Measurements from ENCODE around the gene CKAP5. TPM values are rescaled to one million over a fixed set of nuclear protein-coding genes. Genes with fewer than 3 reads are reported as not detected.
A peak's percentile ranks its signal among the peaks of the same experiment; 100 is the strongest.

Gene CKAP5
- total RNA-seq = 10 to 100 TPM; 55.1 to 66.8 (median 65.0) TPM
- 20.6 TPM for polyA plus RNA-seq
- long read RNA-seq, donor 1, full-length matches to known transcripts = 2 of 28 reads
- long read RNA-seq, donor 1, partial matches to known transcripts = 23 of 28 reads
- long read RNA-seq, donor 1, other reads (novel, unspliced or antisense) = 3 of 28 reads
- long read RNA-seq, donor 2, full-length matches to known transcripts = 10 of 20 reads
- long read RNA-seq, donor 2, partial matches to known transcripts = 8 of 20 reads
- long read RNA-seq, donor 2, other reads (novel, unspliced or antisense) = 2 of 20 reads
- long read RNA-seq, donor 3, full-length matches to known transcripts = 8 of 63 reads
- long read RNA-seq, donor 3, partial matches to known transcripts = 49 of 63 reads
- long read RNA-seq, donor 3, other reads (novel, unspliced or antisense) = 6 of 63 reads
- long read RNA-seq, donor 4, full-length matches to known transcripts = 9 of 22 reads
- long read RNA-seq, donor 4, partial matches to known transcripts = 8 of 22 reads
- long read RNA-seq, donor 4, other reads (novel, unspliced or antisense) = 5 of 22 reads

DNA sequence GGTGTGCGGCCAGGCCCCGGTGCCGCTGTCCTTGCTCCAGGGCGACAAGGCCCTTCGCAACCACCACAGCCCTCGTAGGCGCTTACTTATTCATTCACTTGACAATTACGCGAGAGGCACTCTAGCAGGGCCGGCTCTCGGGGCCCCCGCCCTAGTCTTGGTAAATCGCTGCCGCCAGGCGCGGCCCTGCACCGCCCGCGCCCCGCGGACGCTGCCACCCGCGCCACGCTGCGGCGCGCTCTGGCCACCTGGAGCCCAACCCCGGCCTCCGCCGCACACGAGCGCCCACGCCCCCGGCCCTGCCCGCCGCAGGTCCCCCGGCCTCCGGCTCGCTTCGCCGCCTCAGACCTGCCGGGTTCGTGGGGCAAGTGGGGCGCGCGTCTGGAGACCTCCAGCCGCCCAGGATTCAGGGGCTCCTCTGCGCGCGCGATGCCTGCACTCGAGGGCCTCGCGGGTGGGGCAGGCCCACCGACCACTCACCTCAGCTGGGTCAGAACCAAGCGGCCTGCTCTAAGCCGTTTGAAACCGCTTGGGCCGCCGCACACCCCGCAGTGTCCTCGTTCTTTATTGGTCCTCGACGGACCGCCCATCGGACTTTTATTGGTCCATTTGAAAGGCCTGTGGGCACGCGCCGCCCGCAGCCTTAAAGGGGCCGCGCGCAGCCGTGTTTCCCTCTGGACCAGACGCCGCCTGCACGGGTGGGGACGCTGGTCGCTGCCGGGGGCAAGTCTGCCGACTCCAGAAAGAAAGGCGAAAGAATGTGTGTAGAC, at the start of gene CKAP5:
TSS of gene CKAP5 (minus strand) at position 541 of the 770 bp plus-strand sequence. CDS start 25,049 bp downstream, outside the sequence.
- ATAC-seq (peak; percentile 99), DNase-seq (peak; percentile 91 to 97 (median 95))
- no peaks in the 10 kb centered on the region for H3K9me3 ChIP-seq (ENCODE audit: control insufficient read depth, low read length)
- H3K27ac ChIP-seq (ENCODE audit: low read length) = peak within 1 kb of the TSS; percentile 65
- peak within 1 kb of the TSS; percentile 60 for H3K4me3 ChIP-seq (ENCODE audit: low read length)
- H3K4me1 ChIP-seq (ENCODE audit: control insufficient read depth, insufficient read depth, low read length) = no peaks in the 10 kb centered on the region
- WGBS = under 1% methylated on average over 81 of the region's 83 CpGs
- no peaks in the 10 kb centered on the region for H3K27me3 ChIP-seq (ENCODE audit: control insufficient read depth, insufficient read depth)
- intact Hi-C loops (cut with DNase I) = no loop called here

GRCh38 chr11:46895821-46896220, 49.7 kb upstream of the CKAP5 start:
- 72% methylated on average over 10 of the region's 10 CpGs for WGBS
- peak; percentile 79 to 80 for ATAC-seq
- DNase-seq = peak; percentile 33 to 84 (median 79)
- Histone ChIP-seq H3K27me3 (ENCODE audit: control insufficient read depth, insufficient read depth) (no peaks in the 10 kb centered on the region), H3K4me3 (ENCODE audit: low read length) (no peak overlapping the region), H3K4me1 (ENCODE audit: control insufficient read depth, insufficient read depth, low read length) (no peaks in the 10 kb centered on the region), H3K9me3 (ENCODE audit: control insufficient read depth, low read length) (no peaks in the 10 kb centered on the region), H3K27ac (ENCODE audit: low read length) (no peak overlapping the region)
- intact Hi-C loops (cut with DNase I) = no loop called here

GRCh38 chr11:46894961-46895360, 48.9 kb upstream of the CKAP5 start:
- H3K9me3 ChIP-seq (ENCODE audit: control insufficient read depth, low read length) = no peaks in the 10 kb centered on the region
- H3K27ac ChIP-seq (ENCODE audit: low read length) = no peak overlapping the region
- no peaks in the 10 kb centered on the region for H3K4me1 ChIP-seq (ENCODE audit: control insufficient read depth, insufficient read depth, low read length)
- H3K27me3 ChIP-seq (ENCODE audit: control insufficient read depth, insufficient read depth) = no peaks in the 10 kb centered on the region
- intact Hi-C loops (cut with DNase I) = no loop called here
- no peak for DNase-seq
- ATAC-seq = no peak
- 92% methylated on average over 10 of the region's 10 CpGs for WGBS
- no peak overlapping the region for H3K4me3 ChIP-seq (ENCODE audit: low read length)

DNA sequence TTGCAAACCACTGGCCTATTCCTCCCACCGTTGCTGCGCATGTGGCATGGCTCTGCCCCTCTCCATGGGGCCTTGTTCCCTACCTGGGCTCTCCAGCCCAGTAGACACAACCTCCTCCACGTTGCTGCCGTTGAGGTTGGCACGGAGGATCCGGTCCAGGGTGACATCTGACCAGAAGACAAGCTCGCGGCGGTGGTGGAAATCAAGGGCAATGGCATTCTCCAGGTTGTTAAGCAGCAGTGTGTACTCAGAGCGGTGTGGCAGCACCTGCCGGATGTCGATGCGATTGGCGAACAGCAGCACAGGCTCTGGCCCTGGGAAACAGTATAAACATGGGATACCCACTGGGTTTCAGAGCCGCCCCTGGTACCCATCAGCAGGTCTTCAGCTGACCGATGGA, 48.4 kb upstream of the CKAP5 start:
- 94% methylated on average over 16 of the region's 16 CpGs for WGBS
- Histone ChIP-seq H3K27me3 (ENCODE audit: control insufficient read depth, insufficient read depth) (no peaks in the 10 kb centered on the region), H3K4me1 (ENCODE audit: control insufficient read depth, insufficient read depth, low read length) (no peaks in the 10 kb centered on the region), H3K27ac (ENCODE audit: low read length) (no peak overlapping the region), H3K4me3 (ENCODE audit: low read length) (no peak overlapping the region), H3K9me3 (ENCODE audit: control insufficient read depth, low read length) (no peaks in the 10 kb centered on the region)
- ATAC-seq = no peak
- DNase-seq = no peak
- intact Hi-C loops (cut with DNase I) = no loop called here

DNA sequence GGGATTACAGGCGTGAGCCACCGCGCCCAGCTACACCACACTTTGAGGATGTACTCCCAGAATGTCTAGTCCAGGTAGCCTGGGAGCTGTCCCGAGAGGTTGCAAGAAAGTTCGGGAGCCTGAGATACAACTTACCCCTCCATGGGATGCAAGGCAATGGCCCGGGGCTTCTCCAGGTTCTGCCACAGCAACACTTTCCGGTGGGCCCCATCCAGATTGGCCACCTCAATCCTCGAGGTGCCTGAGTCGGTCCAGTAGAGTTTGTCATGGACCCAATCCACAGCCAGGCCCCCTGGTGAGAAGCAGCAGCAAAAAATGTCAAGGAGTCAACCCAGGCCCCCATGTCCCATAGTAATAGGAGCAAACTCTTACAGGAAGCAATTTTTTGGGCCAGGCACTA, 46.8 kb upstream of the CKAP5 start:
- no peaks in the 10 kb centered on the region for H3K9me3 ChIP-seq (ENCODE audit: control insufficient read depth, low read length)
- WGBS = 90% methylated on average over 9 of the region's 9 CpGs
- H3K4me3 ChIP-seq (ENCODE audit: low read length) = no peak overlapping the region
- intact Hi-C loops (cut with DNase I) = no loop called here
- no peak overlapping the region for H3K27ac ChIP-seq (ENCODE audit: low read length)
- DNase-seq (no peak), ATAC-seq (no peak)
- H3K4me1 ChIP-seq (ENCODE audit: control insufficient read depth, insufficient read depth, low read length) = no peaks in the 10 kb centered on the region
- H3K27me3 ChIP-seq (ENCODE audit: control insufficient read depth, insufficient read depth) = no peaks in the 10 kb centered on the region

- DNase-seq (no peak), ATAC-seq (no peak)
- H3K9me3 ChIP-seq (ENCODE audit: control insufficient read depth, low read length) = no peaks in the 10 kb centered on the region
- no peak overlapping the region for H3K4me3 ChIP-seq (ENCODE audit: low read length)
- intact Hi-C loops (cut with DNase I) = no loop called here
- H3K27ac ChIP-seq (ENCODE audit: low read length) = no peak overlapping the region
- 89% methylated on average over 2 of the region's 2 CpGs for WGBS
- no peaks in the 10 kb centered on the region for H3K27me3 ChIP-seq (ENCODE audit: control insufficient read depth, insufficient read depth)
- no peaks in the 10 kb centered on the region for H3K4me1 ChIP-seq (ENCODE audit: control insufficient read depth, insufficient read depth, low read length)
These were observed 46.0 kb upstream of the CKAP5 start for GRCh38 chr11:46892109-46892508.

DNA sequence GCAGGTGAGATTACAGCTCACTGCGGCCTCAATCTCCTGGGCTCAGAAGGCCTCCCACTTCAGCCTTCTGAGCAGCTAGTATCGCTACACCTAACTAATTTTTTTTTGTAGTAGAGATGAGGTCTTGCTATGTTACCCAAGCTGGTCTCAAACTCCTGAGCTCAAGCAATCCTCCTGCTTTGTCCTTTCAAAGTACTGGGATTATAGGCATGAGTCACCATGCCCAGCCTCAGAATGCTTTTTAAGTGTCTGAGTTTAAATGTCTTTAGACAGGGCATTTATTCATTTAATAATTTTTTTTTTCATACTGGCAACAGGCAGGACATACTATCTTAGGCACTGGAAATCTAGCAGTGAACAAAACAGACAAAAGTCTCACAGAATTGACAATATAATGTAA, 44.6 kb upstream of the CKAP5 start:
- no peak for DNase-seq
- no peak overlapping the region for H3K4me3 ChIP-seq (ENCODE audit: low read length)
- no peaks in the 10 kb centered on the region for H3K9me3 ChIP-seq (ENCODE audit: control insufficient read depth, low read length)
- H3K27ac ChIP-seq (ENCODE audit: low read length) = no peak overlapping the region
- intact Hi-C loops (cut with DNase I) = no loop called here
- no peak for ATAC-seq
- H3K27me3 ChIP-seq (ENCODE audit: control insufficient read depth, insufficient read depth) = no peaks in the 10 kb centered on the region
- 96% methylated on average over 2 of the region's 2 CpGs for WGBS
- H3K4me1 ChIP-seq (ENCODE audit: control insufficient read depth, insufficient read depth, low read length) = no peaks in the 10 kb centered on the region

- Histone ChIP-seq H3K27ac (ENCODE audit: low read length) (no peak overlapping the region), H3K27me3 (ENCODE audit: control insufficient read depth, insufficient read depth) (no peaks in the 10 kb centered on the region), H3K4me3 (ENCODE audit: low read length) (no peak overlapping the region), H3K4me1 (ENCODE audit: control insufficient read depth, insufficient read depth, low read length) (no peaks in the 10 kb centered on the region), H3K9me3 (ENCODE audit: control insufficient read depth, low read length) (no peaks in the 10 kb centered on the region)
- peak in 2 of 3 donors; percentile 47 to 71 for DNase-seq
- 66% methylated on average over 23 of the region's 23 CpGs for WGBS
- peak; percentile 75 to 77 for ATAC-seq
- intact Hi-C loops (cut with DNase I) = loop anchor here in 3 of 4 donors (2.0 kb wide), 2 partner anchors 263 to 265 kb away; no protein-coding TSS in a partner anchor
These were observed 43.8 kb upstream of the CKAP5 start for GRCh38 chr11:46889689-46890475.

DNA sequence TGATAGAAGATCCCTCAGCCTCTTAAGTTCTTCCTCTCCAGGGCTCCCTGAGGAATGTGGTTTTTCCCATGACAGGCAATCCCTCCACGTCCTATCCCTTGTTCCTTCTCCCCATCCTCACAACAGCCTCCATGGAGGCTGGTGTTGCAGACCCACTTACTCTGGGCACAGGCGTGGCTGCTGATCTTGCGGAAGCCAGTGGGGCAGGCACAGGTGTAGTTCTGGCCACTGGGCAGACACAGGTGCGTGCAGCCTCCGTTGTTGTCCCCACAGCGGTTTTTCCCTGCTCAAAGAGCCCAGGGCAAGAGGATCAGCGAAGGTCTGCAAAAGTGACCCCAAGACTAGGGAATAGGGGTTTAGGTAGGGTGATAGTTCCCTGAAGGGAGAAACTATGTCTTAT, 43.2 kb upstream of the CKAP5 start:
- intact Hi-C loops (cut with DNase I) = loop anchor here in 3 of 4 donors (2.0 kb wide), 2 partner anchors 264 to 266 kb away; no protein-coding TSS in a partner anchor
- Histone ChIP-seq H3K4me3 (ENCODE audit: low read length) (no peak overlapping the region), H3K9me3 (ENCODE audit: control insufficient read depth, low read length) (no peaks in the 10 kb centered on the region), H3K4me1 (ENCODE audit: control insufficient read depth, insufficient read depth, low read length) (no peaks in the 10 kb centered on the region), H3K27ac (ENCODE audit: low read length) (no peak overlapping the region), H3K27me3 (ENCODE audit: control insufficient read depth, insufficient read depth) (no peaks in the 10 kb centered on the region)
- no peak for DNase-seq
- WGBS = 80% methylated on average over 7 of the region's 7 CpGs
- peak in 1 of 2 donors; percentile 28 for ATAC-seq

DNA sequence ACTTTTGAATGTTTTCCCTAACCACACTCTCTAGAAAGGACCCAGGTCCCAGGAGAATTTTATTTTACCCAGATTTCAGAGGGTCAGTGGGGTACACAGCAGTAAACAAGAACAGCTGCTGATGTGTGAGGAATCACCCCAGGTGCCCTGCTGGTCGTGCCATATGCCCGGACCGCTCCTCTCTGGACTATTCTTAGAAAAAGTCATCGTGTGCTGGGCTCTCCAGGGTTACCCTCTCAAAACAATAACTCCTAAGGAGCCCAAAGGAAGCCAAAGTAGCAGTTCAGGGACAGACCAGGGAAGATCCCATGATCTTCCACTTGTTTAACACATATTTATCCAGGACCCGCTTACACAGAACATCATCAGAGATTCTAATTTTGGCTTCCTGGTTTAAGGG, 42.6 kb upstream of the CKAP5 start:
- Histone ChIP-seq H3K27ac (ENCODE audit: low read length) (no peak overlapping the region), H3K27me3 (ENCODE audit: control insufficient read depth, insufficient read depth) (no peaks in the 10 kb centered on the region), H3K4me1 (ENCODE audit: control insufficient read depth, insufficient read depth, low read length) (no peaks in the 10 kb centered on the region), H3K4me3 (ENCODE audit: low read length) (no peak overlapping the region), H3K9me3 (ENCODE audit: control insufficient read depth, low read length) (no peaks in the 10 kb centered on the region)
- intact Hi-C loops (cut with DNase I) = loop anchor here in 3 of 4 donors (2.0 kb wide), 2 partner anchors 264 to 266 kb away; no protein-coding TSS in a partner anchor
- ATAC-seq = no peak
- 86% methylated on average over 5 of the region's 5 CpGs for WGBS
- no peak for DNase-seq
